Measurements from ENCODE around the gene C10orf95.

Gene C10orf95

DNA sequence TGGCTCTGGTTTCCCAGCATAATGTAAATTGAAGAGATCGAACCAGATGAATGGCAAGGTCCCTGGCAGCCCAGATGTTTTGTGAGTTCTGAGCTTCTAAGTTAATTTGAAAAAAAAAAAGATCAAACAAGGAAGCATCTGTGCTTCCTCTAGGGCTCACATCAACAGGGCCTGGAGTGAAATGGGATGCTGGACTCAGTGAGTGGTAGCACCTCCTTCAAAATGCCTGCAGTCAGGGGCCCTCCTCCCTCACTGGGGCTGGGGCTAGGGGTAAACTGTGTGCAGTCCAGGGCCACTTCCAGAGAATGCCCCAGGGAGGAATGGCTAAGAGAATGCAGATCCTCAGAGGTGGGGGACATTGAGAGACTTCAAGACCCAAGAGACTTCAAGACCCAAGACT lies 13.0 kb downstream of the C10orf95 start:
- H3K9me2 ChIP-seq (replicated peaks; ENCODE audit: low read depth, low read length): no peaks in the 10 kb centered on the region
- no peaks in the 10 kb centered on the region for H3F3A ChIP-seq (ENCODE audit: low read depth)
- no peak overlapping the region for H3K9ac ChIP-seq (ENCODE audit: low read depth, low read length, poor library complexity, severe bottlenecking)
- TF ChIP-seq EZH2phosphoT487 (IDR thresholded peaks at IDR 0.05; ENCODE audit: borderline replicate concordance): no peak
- TF ChIP-seq, protein P1, sequence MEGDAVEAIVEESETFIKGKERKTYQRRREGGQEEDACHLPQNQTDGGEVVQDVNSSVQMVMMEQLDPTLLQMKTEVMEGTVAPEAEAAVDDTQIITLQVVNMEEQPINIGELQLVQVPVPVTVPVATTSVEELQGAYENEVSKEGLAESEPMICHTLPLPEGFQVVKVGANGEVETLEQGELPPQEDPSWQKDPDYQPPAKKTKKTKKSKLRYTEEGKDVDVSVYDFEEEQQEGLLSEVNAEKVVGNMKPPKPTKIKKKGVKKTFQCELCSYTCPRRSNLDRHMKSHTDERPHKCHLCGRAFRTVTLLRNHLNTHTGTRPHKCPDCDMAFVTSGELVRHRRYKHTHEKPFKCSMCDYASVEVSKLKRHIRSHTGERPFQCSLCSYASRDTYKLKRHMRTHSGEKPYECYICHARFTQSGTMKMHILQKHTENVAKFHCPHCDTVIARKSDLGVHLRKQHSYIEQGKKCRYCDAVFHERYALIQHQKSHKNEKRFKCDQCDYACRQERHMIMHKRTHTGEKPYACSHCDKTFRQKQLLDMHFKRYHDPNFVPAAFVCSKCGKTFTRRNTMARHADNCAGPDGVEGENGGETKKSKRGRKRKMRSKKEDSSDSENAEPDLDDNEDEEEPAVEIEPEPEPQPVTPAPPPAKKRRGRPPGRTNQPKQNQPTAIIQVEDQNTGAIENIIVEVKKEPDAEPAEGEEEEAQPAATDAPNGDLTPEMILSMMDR (conservative IDR thresholded peaks at IDR 0.05; ENCODE audit: low read length): no peak
- H4K20me1 ChIP-seq (ENCODE audit: insufficient read depth, low read length, poor library complexity, severe bottlenecking): no peaks in the 10 kb centered on the region
- no peaks in the 10 kb centered on the region for H3K36me3 ChIP-seq (ENCODE audit: insufficient read depth, low read length)
- H2AFZ ChIP-seq (ENCODE audit: low read length): no peak overlapping the region
- no peaks in the 10 kb centered on the region for H3K4me1 ChIP-seq (ENCODE audit: insufficient read depth, low read length, poor library complexity, severe bottlenecking)
- no peaks in the 10 kb centered on the region for H3K79me2 ChIP-seq (ENCODE audit: insufficient read depth, low read length)
- no peaks in the 10 kb centered on the region for H3K9me3 ChIP-seq (ENCODE audit: insufficient read depth, low read depth, low read length)
- no peaks in the 10 kb centered on the region for H3K27me3 ChIP-seq (ENCODE audit: insufficient read depth, low read length, poor library complexity, severe bottlenecking)
- H3K4me2 ChIP-seq (ENCODE audit: low read depth, low read length, poor library complexity, severe bottlenecking): no peak overlapping the region
- H3K4me3 ChIP-seq (ENCODE audit: low read length, poor library complexity, severe bottlenecking): no peak overlapping the region

DNA sequence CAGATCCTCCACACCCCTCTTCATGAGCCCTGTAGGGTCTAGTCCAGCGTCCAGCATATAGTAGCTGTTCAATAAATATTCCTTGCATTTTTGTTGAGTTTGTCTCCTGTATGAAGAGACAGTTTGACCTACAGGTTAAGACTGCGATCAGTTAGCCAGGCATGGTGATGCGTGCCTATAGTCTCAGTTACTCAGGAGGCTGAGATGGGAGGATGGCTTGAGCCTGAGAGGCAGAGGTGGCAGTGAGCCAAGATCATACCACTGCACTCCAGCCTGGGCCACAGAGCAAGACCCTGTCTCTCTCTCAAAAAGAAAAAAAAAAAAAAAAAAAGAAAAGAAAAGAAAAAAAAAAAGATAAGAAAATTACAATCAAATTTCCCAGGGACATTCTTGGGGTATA lies 13.8 kb downstream of the C10orf95 start:
- Histone ChIP-seq H3K4me1 (ENCODE audit: insufficient read depth, low read length, poor library complexity, severe bottlenecking) (no peaks in the 10 kb centered on the region), H3F3A (ENCODE audit: low read depth) (no peaks in the 10 kb centered on the region), H3K9me2 (replicated peaks; ENCODE audit: low read depth, low read length) (no peaks in the 10 kb centered on the region), H3K4me3 (ENCODE audit: low read length, poor library complexity, severe bottlenecking) (no peak overlapping the region), H3K9ac (ENCODE audit: low read depth, low read length, poor library complexity, severe bottlenecking) (no peak overlapping the region), H3K9me3 (ENCODE audit: insufficient read depth, low read depth, low read length) (no peaks in the 10 kb centered on the region), H3K27me3 (ENCODE audit: insufficient read depth, low read length, poor library complexity, severe bottlenecking) (no peaks in the 10 kb centered on the region), H2AFZ (ENCODE audit: low read length) (no peak overlapping the region), H3K36me3 (ENCODE audit: insufficient read depth, low read length) (no peaks in the 10 kb centered on the region), H4K20me1 (ENCODE audit: insufficient read depth, low read length, poor library complexity, severe bottlenecking) (no peaks in the 10 kb centered on the region), H3K79me2 (ENCODE audit: insufficient read depth, low read length) (no peaks in the 10 kb centered on the region), H3K4me2 (ENCODE audit: low read depth, low read length, poor library complexity, severe bottlenecking) (no peak overlapping the region)
- TF ChIP-seq, protein P1 (conservative IDR thresholded peaks at IDR 0.05; ENCODE audit: low read length): no peak
- no peak for TF ChIP-seq EZH2phosphoT487 (IDR thresholded peaks at IDR 0.05; ENCODE audit: borderline replicate concordance)

DNA sequence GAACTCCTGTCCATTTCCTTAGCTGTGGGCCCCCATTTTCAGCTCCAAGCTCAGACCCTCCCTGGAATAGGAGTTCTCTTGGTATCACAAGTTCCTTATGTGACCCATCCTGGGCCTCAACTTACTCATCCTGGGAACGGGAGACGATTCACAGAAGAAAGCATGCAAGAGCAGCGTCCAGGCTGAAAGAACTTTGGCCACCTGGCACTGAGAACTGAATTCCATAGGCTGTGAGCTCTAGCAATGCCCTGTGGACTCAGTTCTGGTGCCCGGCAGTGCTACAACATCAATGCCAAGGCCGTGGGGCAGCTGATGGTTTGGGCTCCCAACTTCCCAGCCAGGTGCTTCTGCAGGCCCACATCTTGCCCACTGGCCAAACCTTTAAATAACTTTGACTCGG lies 15.0 kb downstream of the C10orf95 start:
- Histone ChIP-seq H3F3A (ENCODE audit: low read depth) (no peaks in the 10 kb centered on the region), H3K4me3 (ENCODE audit: low read length, poor library complexity, severe bottlenecking) (no peak overlapping the region), H3K79me2 (ENCODE audit: insufficient read depth, low read length) (peaks cover 10% of the 10 kb centered on the region), H3K9me3 (ENCODE audit: insufficient read depth, low read depth, low read length) (no peaks in the 10 kb centered on the region), H3K36me3 (ENCODE audit: insufficient read depth, low read length) (no peaks in the 10 kb centered on the region), H3K4me1 (ENCODE audit: insufficient read depth, low read length, poor library complexity, severe bottlenecking) (peaks cover 4% of the 10 kb centered on the region), H3K27me3 (ENCODE audit: insufficient read depth, low read length, poor library complexity, severe bottlenecking) (no peaks in the 10 kb centered on the region), H3K9me2 (replicated peaks; ENCODE audit: low read depth, low read length) (no peaks in the 10 kb centered on the region), H3K4me2 (ENCODE audit: low read depth, low read length, poor library complexity, severe bottlenecking) (peak overlapping the region; percentile 51), H4K20me1 (ENCODE audit: insufficient read depth, low read length, poor library complexity, severe bottlenecking) (no peaks in the 10 kb centered on the region), H3K9ac (ENCODE audit: low read depth, low read length, poor library complexity, severe bottlenecking) (no peak overlapping the region), H2AFZ (ENCODE audit: low read length) (no peak overlapping the region)
- no peak for TF ChIP-seq EZH2phosphoT487 (IDR thresholded peaks at IDR 0.05; ENCODE audit: borderline replicate concordance)
- TF ChIP-seq, protein P1 (conservative IDR thresholded peaks at IDR 0.05; ENCODE audit: low read length): no peak
